ENCODE data around the gene TAF7L.

TAF7L gene

DNA sequence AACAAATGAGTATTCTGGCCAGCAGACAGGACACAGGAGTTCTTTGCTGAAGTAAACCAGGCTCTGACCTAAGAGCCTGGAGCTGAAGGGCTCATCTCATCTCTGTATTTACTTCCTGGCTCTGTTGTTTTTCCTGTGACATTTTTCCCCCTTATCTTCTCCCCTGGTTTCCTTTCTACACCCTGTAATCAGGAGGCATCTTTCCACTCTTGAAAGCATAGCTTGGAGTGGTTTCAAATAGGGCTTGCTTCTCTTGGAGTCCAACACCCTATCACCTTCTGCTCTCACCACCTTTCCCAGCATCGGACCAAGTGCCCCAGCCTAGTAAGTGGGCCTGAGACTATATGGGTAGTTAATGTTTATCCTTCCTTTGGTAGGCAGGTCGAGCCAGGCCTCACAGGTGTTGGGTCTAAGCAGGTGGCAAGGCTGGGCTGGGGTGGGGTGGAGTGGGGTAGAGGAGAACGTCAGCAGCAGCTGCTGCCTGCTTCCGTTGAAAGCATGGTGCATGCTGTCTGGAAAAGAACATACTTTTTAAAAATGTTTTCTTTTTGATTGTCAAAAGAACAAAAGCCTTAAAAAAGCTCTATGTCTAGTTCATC lies 70.4 kb downstream of the TAF7L start:
- DNase-seq = no peak

DNA sequence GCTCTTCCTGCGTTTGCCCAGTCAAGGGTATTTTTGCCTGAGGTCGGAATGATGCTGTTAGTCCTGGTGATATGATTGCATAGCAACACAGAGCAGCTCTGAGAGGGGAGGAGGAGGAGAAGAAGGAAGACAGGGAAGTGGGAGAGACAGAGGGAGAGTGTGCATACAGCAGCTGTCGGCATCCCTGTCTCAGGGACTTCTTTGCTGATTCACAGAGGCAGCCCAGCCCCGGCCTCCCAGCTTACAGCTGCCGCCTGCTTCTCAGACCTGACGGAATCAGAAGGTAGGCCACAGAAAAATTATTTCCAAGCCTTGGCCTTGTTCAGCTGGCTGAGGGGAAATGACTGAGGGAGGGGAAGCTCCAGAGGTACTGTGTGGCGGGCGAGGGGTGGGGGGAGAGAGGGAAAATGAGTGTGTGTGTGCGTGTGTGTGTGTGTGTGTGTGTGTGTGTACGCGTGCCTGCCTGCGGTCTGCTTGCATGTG lies 71.2 kb downstream of the TAF7L start:
- DNase-seq = no peak

DNA sequence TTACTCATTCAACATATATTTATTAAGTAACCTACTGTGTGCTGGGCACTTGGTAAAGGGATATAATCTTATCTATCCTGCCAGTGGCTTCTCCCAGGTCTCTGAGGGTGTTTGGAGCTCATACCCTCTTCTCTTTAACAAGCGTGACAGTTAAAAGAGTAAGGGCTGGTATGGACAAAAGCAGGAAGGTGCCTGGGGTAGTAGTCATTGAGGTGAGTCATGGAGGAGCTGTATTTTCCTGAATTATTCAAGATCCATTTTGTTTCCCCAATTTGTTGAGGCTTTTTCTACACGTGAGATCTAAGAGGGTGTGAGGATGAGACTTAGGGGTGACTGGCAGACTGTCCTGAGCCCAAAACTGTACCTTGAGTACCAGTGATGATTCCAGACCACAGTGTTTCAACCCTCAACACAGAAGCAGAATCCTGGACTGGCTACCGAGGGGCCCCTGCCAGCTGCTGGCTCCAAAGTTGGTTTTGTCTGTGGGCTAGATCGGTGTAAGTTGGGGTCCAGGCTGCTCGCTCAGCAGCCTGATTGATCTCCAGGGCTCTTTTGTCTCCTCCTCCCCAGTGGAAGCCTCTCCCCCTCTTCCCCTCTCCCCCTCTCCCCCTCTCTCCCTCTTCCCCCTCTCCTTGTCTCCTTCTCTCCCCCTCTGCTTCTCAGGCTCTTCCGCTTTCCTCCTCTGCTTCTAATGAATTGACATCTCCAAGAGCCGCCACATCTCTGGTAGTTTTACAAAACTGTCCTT lies 71.8 kb downstream of the TAF7L start, which contains the start of gene DRP2:
Gene DRP2 (plus strand): TSS at position 671 of the 748 bp plus-strand sequence. CDS start 11,862 bp downstream, outside the sequence.
- DNase-seq = no peak

Data from cortex of kidney (tissue), 1 donor.